GOT3 (cell line): ENCODE results near the gene TBCD.
"Not testable (repeated sequence)": the region's sequence is repeated elsewhere in the genome, so short reads cannot be mapped to it uniquely, and the experiment has no call there.

Experiments used
- DNase-seq: peaks from one replicate; lab custom pipeline; 2025; ENCODE audit warnings: mixed read lengths; lab: John Stamatoyannopoulos, UW

TBCD gene

GRCh38 chr17:82956726-82957468 lies 205.0 kb downstream of the TBCD start:
- no peak for DNase-seq

- no peak for DNase-seq
Observed at GRCh38 chr17:82957469-82957795, 205.6 kb downstream of the TBCD start.

GRCh38 chr17:82957961-82958561 lies 206.2 kb downstream of the TBCD start:
- DNase-seq: no peak

DNA sequence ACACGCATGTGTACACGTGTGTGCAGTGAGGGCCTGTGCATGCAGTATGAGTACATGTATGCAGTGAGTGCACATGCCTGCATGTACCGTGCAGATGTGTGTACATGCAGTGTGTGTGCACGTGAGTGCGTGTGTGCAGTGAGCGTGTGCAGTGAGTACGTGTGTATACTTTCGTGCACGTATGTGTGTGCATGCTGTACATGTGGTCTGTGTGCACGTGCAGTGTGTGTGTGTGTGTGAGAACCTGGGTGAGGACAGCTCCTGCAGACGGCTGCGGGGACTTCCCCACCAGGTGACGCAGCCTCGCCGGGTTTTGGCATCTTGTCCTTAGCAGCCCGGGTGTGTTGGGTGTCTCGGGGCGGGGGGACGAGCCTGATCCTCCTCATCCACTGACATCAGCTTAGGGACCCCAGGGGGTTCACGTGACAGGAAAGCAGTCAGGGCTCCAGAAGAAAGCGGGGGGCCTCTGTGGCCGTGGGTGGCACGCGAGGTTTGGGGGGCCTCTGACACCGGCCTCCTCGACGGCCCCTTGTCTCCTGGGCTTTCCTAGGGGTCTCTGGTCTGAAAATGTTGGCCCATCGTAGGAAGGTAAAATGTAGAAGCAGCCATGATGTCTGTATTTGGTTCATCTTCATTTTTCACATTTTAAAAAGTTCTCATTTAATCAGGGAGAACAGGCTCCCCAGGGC lies 207.5 kb downstream of the TBCD start:
- no peak for DNase-seq

DNA sequence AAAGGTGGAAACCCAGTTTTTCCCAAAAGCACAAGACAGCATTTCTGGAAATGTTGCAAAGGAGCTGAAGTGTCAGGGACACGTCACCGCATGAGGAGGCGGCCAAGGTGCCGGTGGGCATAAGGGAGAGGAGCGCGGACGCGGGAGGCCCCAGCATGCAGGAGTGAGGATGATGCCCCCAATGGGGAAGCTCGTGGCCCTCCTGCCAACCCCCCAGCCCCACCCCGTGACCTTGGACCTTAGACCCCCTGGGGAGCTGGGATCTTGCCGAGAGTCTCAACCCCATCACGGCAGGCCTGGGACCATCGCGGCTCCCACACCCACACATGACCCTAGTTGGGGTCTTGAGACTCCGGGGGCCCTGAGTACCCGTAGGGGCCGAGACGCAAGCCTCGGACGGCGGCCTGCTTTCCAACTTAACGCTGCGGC lies 208.1 kb downstream of the TBCD start:
- DNase-seq: no peak

DNA sequence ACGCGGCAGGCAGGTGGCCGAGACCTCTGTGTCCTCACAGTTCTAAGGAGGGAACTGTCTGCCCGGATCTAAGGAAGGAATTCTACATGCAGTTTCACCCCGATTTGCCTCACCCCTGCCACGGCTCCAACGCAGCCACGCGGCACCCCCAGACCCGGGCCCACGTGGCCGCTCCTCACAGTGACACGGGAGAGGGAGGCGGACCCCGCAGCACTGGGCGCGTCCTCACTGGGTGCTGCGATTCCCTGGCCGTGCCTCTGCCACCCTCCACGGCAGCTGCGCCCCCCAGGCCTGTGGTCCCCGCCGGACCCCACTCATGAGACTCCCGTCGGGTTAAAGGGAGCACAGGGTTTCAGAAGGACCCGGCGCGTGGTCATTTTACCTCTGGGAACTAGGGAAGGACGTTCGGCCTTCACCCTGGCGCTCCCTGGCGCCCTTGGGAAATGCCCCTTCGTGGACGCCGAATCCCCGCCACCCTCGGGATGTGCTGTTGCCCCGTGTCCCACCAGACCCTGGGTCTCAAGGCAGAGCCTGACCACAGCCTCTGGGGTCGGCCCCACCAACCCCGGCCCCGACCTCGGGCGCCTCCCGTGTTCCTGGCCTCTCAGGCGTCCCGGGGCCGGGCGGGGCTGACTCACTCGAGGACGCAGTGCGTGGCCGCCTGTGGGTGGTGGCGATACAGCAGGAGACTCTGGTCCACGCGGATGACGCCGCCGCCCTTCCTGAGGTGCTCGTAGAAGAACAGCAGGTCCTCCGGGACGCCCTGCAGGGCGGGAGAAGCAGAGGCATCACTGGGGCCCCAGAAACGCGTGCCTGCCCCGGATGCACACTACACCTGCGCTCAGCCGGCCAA lies 208.8 kb downstream of the TBCD start:
- no peak for DNase-seq

GRCh38 chr17:82961366-82962162 lies 209.7 kb downstream of the TBCD start:
- DNase-seq: no peak

DNA sequence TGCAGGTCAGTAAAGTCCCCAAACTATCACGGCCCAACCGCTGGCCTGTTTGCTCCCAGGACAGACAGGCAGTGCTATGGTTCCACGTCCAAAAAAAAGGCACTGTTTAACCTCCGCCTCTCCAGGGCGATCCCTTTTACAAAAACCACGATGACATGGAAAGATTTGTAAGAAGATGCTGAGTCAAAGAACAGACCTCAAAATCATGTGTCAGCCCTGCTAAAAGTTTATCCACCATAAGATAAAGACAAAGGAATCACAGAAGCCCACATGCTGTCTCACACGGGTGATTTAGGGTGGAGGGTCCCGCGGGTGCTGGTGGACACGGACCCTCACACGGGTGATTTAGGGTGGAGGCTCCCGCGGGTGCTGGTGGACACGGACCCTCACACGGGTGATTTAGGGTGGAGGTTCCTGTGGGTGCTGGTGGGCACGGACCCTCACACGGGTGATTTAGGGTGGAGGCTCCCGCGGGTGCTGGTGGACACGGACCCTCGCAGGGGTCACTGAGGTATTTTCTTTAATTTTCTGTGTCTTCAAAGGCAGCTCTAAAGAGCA lies 210.4 kb downstream of the TBCD start:
- no peak for DNase-seq

DNA sequence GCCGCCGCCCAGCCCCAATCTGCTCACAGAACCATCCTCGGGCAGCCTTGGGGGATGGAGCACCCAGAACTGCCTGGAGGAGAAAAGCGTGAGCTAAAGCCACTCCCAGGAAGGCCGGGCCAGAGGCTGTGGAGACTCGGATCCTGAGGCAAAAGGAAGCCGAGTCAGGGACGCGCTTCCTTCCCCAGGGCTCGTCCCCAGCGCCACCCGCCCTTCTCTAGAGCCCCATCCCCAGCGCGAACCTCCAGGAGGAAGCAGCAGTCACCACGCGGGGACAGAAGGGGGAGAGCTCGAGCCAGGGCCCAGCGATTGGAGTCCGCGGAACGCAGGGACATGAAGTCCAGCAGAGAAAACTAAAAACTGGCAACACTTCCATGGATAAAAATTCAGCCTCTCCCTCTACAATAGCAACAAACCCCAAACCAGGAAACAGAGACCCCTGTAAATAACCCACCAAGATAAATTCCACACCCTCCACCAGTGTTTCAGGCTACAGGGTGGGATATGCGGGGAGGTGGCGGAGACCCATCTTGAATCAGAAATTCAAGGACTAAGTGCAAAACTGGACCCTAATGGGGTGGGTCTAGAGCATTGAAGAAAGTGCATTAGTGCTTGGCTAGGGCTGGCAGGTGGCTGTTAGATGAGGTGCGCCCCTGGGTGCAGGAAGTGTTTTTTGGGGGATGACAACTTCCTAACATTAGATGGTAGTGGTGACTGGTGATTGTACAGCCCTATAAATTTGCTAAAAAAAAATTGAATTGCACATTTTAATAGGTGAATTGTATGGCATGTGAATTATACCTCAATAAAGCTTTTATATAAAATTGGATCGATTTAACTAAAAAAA lies 211.5 kb downstream of the TBCD start:
- DNase-seq: no peak

DNA sequence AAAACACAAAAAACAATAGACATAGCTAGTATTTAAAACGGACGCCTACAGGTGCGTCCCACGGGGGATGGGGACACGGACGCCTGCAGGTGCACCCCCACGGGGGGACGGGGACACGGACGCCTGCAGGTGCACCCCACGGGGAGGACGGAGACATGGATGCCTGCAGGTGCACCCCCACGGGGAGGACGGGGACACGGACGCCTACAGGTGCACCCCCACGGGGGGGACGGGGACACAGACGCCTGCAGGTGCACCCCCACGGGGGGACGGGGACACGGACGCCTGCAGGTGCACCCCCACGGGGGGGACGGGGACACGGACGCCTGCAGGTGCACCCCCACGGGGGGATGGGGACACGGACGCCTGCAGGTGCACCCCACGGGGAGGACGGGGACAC lies 212.6 kb downstream of the TBCD start:
- DNase-seq: not testable (repeated sequence)

- no peak for DNase-seq
Observed at GRCh38 chr17:82964851-82965341, 213.0 kb downstream of the TBCD start.

GRCh38 chr17:82965371-82965770 lies 213.5 kb downstream of the TBCD start:
- no peak for DNase-seq

GRCh38 chr17:82966415-82966814 lies 214.6 kb downstream of the TBCD start:
- no peak for DNase-seq

DNA sequence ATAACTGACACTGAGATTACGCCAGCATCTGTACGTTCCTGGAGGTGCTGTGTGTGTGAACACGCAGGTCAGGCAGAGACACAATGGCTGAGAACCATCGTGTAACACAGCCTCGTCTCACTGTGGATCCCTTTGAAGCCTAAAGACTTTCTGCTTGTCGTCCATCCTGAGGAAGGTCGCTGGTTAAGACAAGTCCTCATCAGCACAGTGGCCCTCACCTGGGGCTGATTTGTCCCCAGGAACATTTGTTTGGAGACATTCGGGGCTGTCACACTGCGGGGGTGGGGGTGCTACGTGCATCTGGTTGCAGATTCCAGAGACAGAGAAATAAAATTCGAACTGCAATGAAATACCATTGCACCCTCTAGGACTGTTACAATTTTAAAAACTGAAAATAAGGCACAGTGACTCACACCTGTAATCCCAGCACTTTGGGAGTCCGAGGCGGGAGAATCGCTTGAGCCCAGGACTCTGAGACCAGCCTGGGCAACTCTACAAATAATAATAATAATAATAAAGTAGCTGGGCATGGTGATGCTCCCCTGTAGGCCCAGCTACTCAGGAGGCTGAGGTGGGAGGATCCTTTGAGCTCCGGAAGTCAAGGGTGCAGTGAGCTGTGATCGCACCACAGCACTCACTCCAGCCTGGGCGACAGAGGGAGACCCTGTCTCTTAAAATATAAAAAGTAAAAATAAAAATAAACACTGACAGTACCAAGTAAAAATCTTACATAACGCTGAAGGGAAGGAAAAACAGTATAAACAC lies 215.6 kb downstream of the TBCD start:
- DNase-seq: no peak

DNA sequence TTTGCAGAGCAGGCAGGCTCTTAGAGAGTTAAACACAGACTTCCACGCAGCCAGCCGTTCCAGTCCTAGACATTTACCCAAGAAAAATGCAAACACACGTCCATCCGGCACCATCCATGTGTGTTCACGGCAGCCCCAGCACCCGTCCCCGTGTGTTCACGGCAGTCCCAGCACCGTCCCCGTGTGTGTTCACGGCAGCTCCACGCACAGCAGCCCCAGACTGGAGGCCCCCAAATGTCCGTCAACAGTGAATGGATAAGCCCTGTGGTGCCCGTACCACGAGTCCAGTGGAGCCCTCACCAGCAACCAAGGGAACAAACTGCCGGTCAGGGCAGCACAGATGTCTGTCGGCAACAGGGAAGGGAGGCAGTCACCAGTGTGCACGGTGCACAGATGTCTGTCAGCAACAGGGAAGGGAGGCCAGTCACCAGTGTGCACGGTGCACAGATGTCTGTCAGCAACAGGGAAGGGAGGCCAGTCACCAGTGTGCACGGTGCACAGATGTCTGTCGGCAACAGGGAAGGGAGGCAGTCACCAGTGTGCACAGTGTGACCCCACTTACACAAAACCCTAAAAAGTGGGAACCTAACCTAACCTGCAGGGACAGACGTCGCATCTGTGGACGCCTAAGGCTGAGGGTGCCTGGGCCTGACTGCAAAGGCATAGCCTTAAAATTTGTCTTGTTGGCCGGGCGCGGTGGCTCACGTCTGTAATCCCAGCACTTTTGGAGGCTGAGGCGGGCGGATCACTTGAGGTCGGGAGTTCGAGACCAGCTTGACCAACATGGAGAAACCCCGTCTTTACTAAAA lies 216.4 kb downstream of the TBCD start:
- DNase-seq: not testable (repeated sequence)

- no peak for DNase-seq
Observed at GRCh38 chr17:82970067-82970466, 218.2 kb downstream of the TBCD start.

- DNase-seq: no peak
Observed at GRCh38 chr17:82970818-82971590, 219.1 kb downstream of the TBCD start.
